K562 (cell line): ENCODE measurements around the gene SLC25A42. TPM values are rescaled to one million over a fixed set of nuclear protein-coding genes. Genes with fewer than 3 reads are reported as not detected.
A peak's percentile ranks its signal among the peaks of the same experiment; 100 is the strongest.

Experiments used
- BHLHE40 ChIP-seq: IDR thresholded peaks from 2 replicates; pipeline ENCODE4 v1.6.1; 2011; ENCODE audit warnings: low read length, improper control_type of control experiment
- CBX8 ChIP-seq: fragments of 200-600 bp; sonication (generic); IDR thresholded peaks from 2 replicates; pipeline ENCODE4 v1.6.1; 2012; ENCODE audit warnings: borderline replicate concordance, mixed run types, low read depth, mild to moderate bottlenecking, moderate library complexity, mixed read lengths, low read length, control low read depth, inconsistent platforms; ENCODE audit not compliant: poor library complexity, severe bottlenecking; ENCODE audit errors: extremely low read depth
- CREB1 ChIP-seq, 2 experiments: sonication (generic) in 1 of 2; formaldehyde crosslinking in 1 of 2; IDR thresholded peaks; 2 replicates each; pipeline versions ENCODE4 v1.6.1 to v1.8.0; 2012 to 2022; ENCODE audit warnings: inconsistent platforms in 1 of 2, mild to moderate bottlenecking in 1 of 2, missing genetic modification reagents in 1 of 2, moderate library complexity in 1 of 2
- CREB3L1 ChIP-seq: fragments of 450-650 bp; IDR thresholded peaks from 2 replicates; pipeline ENCODE4 v1.6.1; 2014; ENCODE audit warnings: low read depth, mild to moderate bottlenecking, moderate library complexity, borderline replicate concordance
- KAT2B ChIP-seq: IDR thresholded peaks from one replicate; pipeline ENCODE4 v1.6.1; 2012; ENCODE audit warnings: low read depth, mild to moderate bottlenecking, control low read depth, inconsistent platforms, low read length, moderate library complexity
- KDM4B ChIP-seq, 2 experiments: fragments of 450-650 bp in 1 of 2; sonication (generic) in 1 of 2; IDR thresholded peaks; 2 replicates each; pipeline ENCODE4 v1.6.1; 2016 to 2017; ENCODE audit warnings: borderline replicate concordance in 2 of 2, antibody characterized with exemption in 1 of 2, low read depth in 1 of 2, mild to moderate bottlenecking in 1 of 2
- KLF16 ChIP-seq: IDR thresholded peaks from 2 replicates; pipeline ENCODE4 v1.6.1; 2016; ENCODE audit warnings: antibody characterized with exemption
- LCOR ChIP-seq: sonication (generic); formaldehyde crosslinking; IDR thresholded peaks from 2 replicates; pipeline ENCODE4 v1.8.0; 2022; ENCODE audit warnings: mild to moderate bottlenecking, missing genetic modification reagents
- MEIS2 ChIP-seq: fragments of 450-650 bp; IDR thresholded peaks from 2 replicates; pipeline ENCODE4 v1.6.1; 2014; ENCODE audit warnings: mild to moderate bottlenecking; ENCODE audit not compliant: partially characterized antibody
- PATZ1 ChIP-seq: fragments of 250-450 bp; sonication (Bioruptor Pico); IDR thresholded peaks from 2 replicates; pipeline ENCODE4 v1.5.0; 2020; ENCODE audit warnings: mild to moderate bottlenecking, borderline replicate concordance
- PHF8 ChIP-seq: fragments of 200-600 bp; sonication (generic); IDR thresholded peaks from 2 replicates; pipeline ENCODE4 v1.6.1; 2012; ENCODE audit warnings: mixed run types, mild to moderate bottlenecking, inconsistent platforms, low read length, moderate library complexity, borderline replicate concordance
- POLR2AphosphoS5 ChIP-seq: IDR thresholded peaks from 2 replicates; pipeline ENCODE4 v1.6.1; 2011; ENCODE audit warnings: mild to moderate bottlenecking, low read depth, low read length, moderate library complexity; ENCODE audit not compliant: control insufficient read depth, insufficient read depth
- SOX6 ChIP-seq: fragments of 450-650 bp; IDR thresholded peaks from 2 replicates; pipeline ENCODE4 v1.6.1; 2014; ENCODE audit warnings: mild to moderate bottlenecking
- SUPT5H ChIP-seq: fragments of 450-650 bp; IDR thresholded peaks from 2 replicates; pipeline ENCODE4 v1.6.1; 2016
- TAF1 ChIP-seq: IDR thresholded peaks from 2 replicates; pipeline ENCODE4 v1.6.1; 2011; ENCODE audit warnings: mild to moderate bottlenecking, low read length, moderate library complexity; ENCODE audit not compliant: insufficient read depth, control insufficient read depth, severe bottlenecking; ENCODE audit errors: extremely low read depth
- YY1 ChIP-seq, 3 experiments: IDR thresholded peaks; 2 replicates each; pipeline ENCODE4 v1.6.1; 2011; ENCODE audit warnings: low read length in 2 of 3, mild to moderate bottlenecking in 2 of 3, moderate library complexity in 2 of 3, borderline replicate concordance in 1 of 3, control low read depth in 1 of 3, low read depth in 1 of 3; ENCODE audit not compliant: insufficient read depth in 3 of 3, insufficient replicate concordance in 2 of 3, control insufficient read depth in 1 of 3, insufficient read length in 1 of 3; ENCODE audit errors: extremely low read depth in 1 of 3
- ZNF134 ChIP-seq: fragments of 250-450 bp; sonication (Bioruptor Pico); conservative IDR thresholded peaks from 2 replicates; pipeline ENCODE4 v1.4.0; 2020
- ZNF592 ChIP-seq: fragments of 450-650 bp; IDR thresholded peaks from 2 replicates; pipeline ENCODE4 v1.6.1; 2017; ENCODE audit warnings: antibody characterized with exemption, mild to moderate bottlenecking
- polyA plus RNA-seq, 8 experiments: library from polyadenylated mRNA; depleted of rRNA in 4 of 8; stranded (reverse) in 5 of 8; unstranded in 3 of 8; fragments of >200 nt; fragmentation: Nextera tagmentation in 2 of 8; fragmentation: Illumina TruSeq in 1 of 8; extraction: Ambion mirVana in 2 of 8; extraction: Trizol in 1 of 8; gene quantifications; 2 replicates each; pipeline versions ENCODE4 v1.2.1 to v1.2.3, GENCODE V29; 2011 to 2014; ENCODE audit warnings: inconsistent platforms in 1 of 8, missing spikeins in 1 of 8
- total RNA-seq, 7 experiments: library from RNA; depleted of rRNA in 6 of 7; stranded (reverse); fragments of >200 nt in 6 of 7; fragmentation: Illumina TruSeq in 2 of 7; extraction: Trizol in 2 of 7; gene quantifications; 2 replicates each; pipeline versions ENCODE4 v1.2.1 to v1.2.3, GENCODE V29; 2011 to 2021; ENCODE audit warnings: low replicate concordance in 1 of 7

Gene SLC25A42
- total and polyA plus RNA-seq, 9 of the 15 experiments (the other 6 are each of a cell fraction or from before 2014, with no cell fraction given): 0.59 to 32.2 (median 14.1) TPM

GRCh38 chr19:19105365-19106055, 41.7 kb downstream of the SLC25A42 start (continued):
- TF ChIP-seq TAF1 (peak; percentile 37), ZNF592 (peak; percentile 75), KLF16 (no peak), ZNF134 (CRISPR knock-in tag) (no peak), CREB3L1 (no peak), KDM4B (IDR thresholded peaks at IDR 0.05; ENCODE audit: borderline replicate concordance in 2 of 2, low read depth in 1 of 2) (peak in 1 of 2 experiments; percentile 61; a peak in 1 of 4 replicates), SOX6 (0 out of 2 replicates have a peak, but pooled peaks have one; percentile 22), MEIS2 (peak; percentile 1), CREB1 (IDR thresholded peaks at IDR 0.05) (no peak), CREB1 (CRISPR knock-in tag; IDR thresholded peaks at IDR 0.05) (peak; percentile 52; the same call in 1 of the 2 replicates), SUPT5H (peak; percentile 83), KAT2B (no peak), BHLHE40 (no peak), POLR2AphosphoS5 (peak; percentile 50; the same call in 1 of the 2 replicates), YY1 (IDR thresholded peaks at IDR 0.05; ENCODE audit: borderline replicate concordance in 1 of 3, control insufficient read depth in 1 of 3, extremely low read depth in 1 of 3, insufficient read depth in 3 of 3, insufficient read length in 1 of 3, insufficient replicate concordance in 2 of 3, low read depth in 1 of 3, low read length in 2 of 3) (peak; percentile 15 to 87 (median 73)), PHF8 (peak; percentile 85; the same call in 1 of the 2 replicates), PATZ1 (CRISPR knock-in tag) (no peak), LCOR (CRISPR knock-in tag) (0 out of 2 replicates have a peak, but pooled peaks have one; percentile 57), CBX8 (no peak)
